ENCODE results near the gene CFLAR. TPM values are rescaled to one million over a fixed set of nuclear protein-coding genes. Genes with fewer than 3 reads are reported as not detected.

The CFLAR gene
- total and polyA plus RNA-seq, 2 of the 4 experiments (the other 2 are of a cell fraction), result 29.2 to 59.9 TPM

- Histone ChIP-seq H3K79me1 (ENCODE audit: low read depth in 1 of 2, low read length in 2 of 2) (no peaks in the 10 kb centered on the region), H3K36me3 (ENCODE audit: control insufficient read depth, insufficient read depth, low read length) (no peaks in the 10 kb centered on the region), H3K18ac (ENCODE audit: low read depth, low read length) (no peak overlapping the region), H3K9me1 (ENCODE audit: insufficient read depth, low read length) (no peaks in the 10 kb centered on the region), H3K27me3 (ENCODE audit: control insufficient read depth, insufficient read depth, low read length) (peaks cover 2% of the 10 kb centered on the region; the same call in 1 of the 2 replicates), H2AFZ (replicated peaks; ENCODE audit: low read length, poor library complexity) (no peak overlapping the region), H3K4me2 (ENCODE audit: low read depth, low read length) (no peak overlapping the region), H2AK5ac (ENCODE audit: low read depth, low read length) (no peak overlapping the region), H2AK9ac (replicated peaks; ENCODE audit: low read depth, low read length, poor library complexity) (no peak overlapping the region), H2BK20ac (ENCODE audit: low read depth, low read length) (no peak overlapping the region), H4K20me1 (ENCODE audit: insufficient read depth, low read length) (no peaks in the 10 kb centered on the region), H4K8ac (ENCODE audit: low read depth in 2 of 2, low read length in 2 of 2) (no peak overlapping the region), H3K56ac (ENCODE audit: extremely low read depth, insufficient read depth, low read length) (no peak overlapping the region), H3K27ac (ENCODE audit: insufficient read depth, low read length) (no peak overlapping the region), H3K9me3 (ENCODE audit: control insufficient read depth, insufficient read depth, low read length) (no peaks in the 10 kb centered on the region), H3K14ac (replicated peaks; ENCODE audit: low read depth, low read length) (no peak overlapping the region), H4K5ac (ENCODE audit: low read depth, low read length) (no peak overlapping the region), H3K9ac (ENCODE audit: low read depth, low read length) (no peak overlapping the region), H3K4ac (ENCODE audit: low read depth, low read length) (no peak overlapping the region), H3K4me1 (ENCODE audit: control insufficient read depth, insufficient read depth, low read length) (no peaks in the 10 kb centered on the region), H3K23ac (ENCODE audit: low read depth, low read length) (no peak overlapping the region), H4K91ac (ENCODE audit: insufficient read depth, low read depth, low read length) (no peak overlapping the region), H3K4me3 (ENCODE audit: insufficient read depth, low read depth, low read length) (no peak overlapping the region), H2BK15ac (ENCODE audit: low read depth, low read length) (no peak overlapping the region), H2BK5ac (ENCODE audit: low read depth, low read length, poor library complexity, severe bottlenecking) (no peak overlapping the region), H2BK120ac (ENCODE audit: low read depth, low read length) (no peak overlapping the region)
- dilution Hi-C loops (cut with HindIII; ENCODE audit: low sequenced_read_pairs, unreplicated experiment), result no loop called here
- ATAC-seq (ENCODE audit: low read depth) (no peak), DNase-seq (no peak)
- ChIA-PET CTCF (interaction anchor here (0.6 to 1.5 kb wide), 2 partner anchors 12 to 20 kb away, joined by 5 read pairs; no protein-coding TSS in a partner anchor), POLR2A (ENCODE audit: unreplicated experiment) (no interaction called here)
- intact Hi-C loops (cut with micrococcal nuclease), result no loop called here
- BruUV-seq (replicated peaks), result no TSS peak
- in situ Hi-C loops (cut with MboI; ENCODE audit: low sequenced_read_pairs), result no loop called here
- WGBS, 2 experiments (ENCODE audit: extremely low coverage in 2 of 2, insufficient read length in 1 of 2), result no CpG with 5 or more reads among the region's 5 CpGs
- no peak for TF ChIP-seq CTCF (conservative IDR thresholded peaks at IDR 0.05; ENCODE audit: low read depth, low read length)
- TF ChIP-seq NFE2L2 (IDR thresholded peaks at IDR 0.05; ENCODE audit: low read depth, low read length), result no peak
- TF ChIP-seq POLR2A (IDR thresholded peaks at IDR 0.05; ENCODE audit: low read depth, low read length), result no peak
- TF ChIP-seq MAZ (IDR thresholded peaks at IDR 0.05; ENCODE audit: borderline replicate concordance, low read depth, low read length), result no peak
- TF ChIP-seq RFX5 (IDR thresholded peaks at IDR 0.05; ENCODE audit: low read depth, low read length), result no peak
- no peak for TF ChIP-seq MXI1 (IDR thresholded peaks at IDR 0.05; ENCODE audit: borderline replicate concordance, low read depth, low read length)
- no peak for TF ChIP-seq CEBPB (IDR thresholded peaks at IDR 0.05; ENCODE audit: low read depth, low read length)
- no peak for TF ChIP-seq CHD1 (IDR thresholded peaks at IDR 0.05; ENCODE audit: low read depth, low read length)
- no peak for TF ChIP-seq ELK1 (IDR thresholded peaks at IDR 0.05; ENCODE audit: borderline replicate concordance, low read depth, low read length)
- no peak for TF ChIP-seq RCOR1 (IDR thresholded peaks at IDR 0.05; ENCODE audit: insufficient replicate concordance, low read length)
- no peak for TF ChIP-seq FOS (IDR thresholded peaks at IDR 0.05; ENCODE audit: low read depth, low read length)
- no peak for TF ChIP-seq SMC3 (IDR thresholded peaks at IDR 0.05; ENCODE audit: low read depth, low read length)
- no peak for TF ChIP-seq BHLHE40 (IDR thresholded peaks at IDR 0.05; ENCODE audit: low read depth, low read length)
- TF ChIP-seq MAFK (IDR thresholded peaks at IDR 0.05; ENCODE audit: low read depth, low read length), result no peak
- TF ChIP-seq USF2 (IDR thresholded peaks at IDR 0.05; ENCODE audit: low read depth, low read length), result no peak
- no peak for TF ChIP-seq RAD21 (IDR thresholded peaks at IDR 0.05; ENCODE audit: low read length)
Observed at GRCh38 chr2:201219328-201220096, 103.5 kb downstream of the CFLAR start.

Data from IMR-90 (cell line).